ENCODE measurements around the gene C10orf95.

Gene C10orf95

DNA sequence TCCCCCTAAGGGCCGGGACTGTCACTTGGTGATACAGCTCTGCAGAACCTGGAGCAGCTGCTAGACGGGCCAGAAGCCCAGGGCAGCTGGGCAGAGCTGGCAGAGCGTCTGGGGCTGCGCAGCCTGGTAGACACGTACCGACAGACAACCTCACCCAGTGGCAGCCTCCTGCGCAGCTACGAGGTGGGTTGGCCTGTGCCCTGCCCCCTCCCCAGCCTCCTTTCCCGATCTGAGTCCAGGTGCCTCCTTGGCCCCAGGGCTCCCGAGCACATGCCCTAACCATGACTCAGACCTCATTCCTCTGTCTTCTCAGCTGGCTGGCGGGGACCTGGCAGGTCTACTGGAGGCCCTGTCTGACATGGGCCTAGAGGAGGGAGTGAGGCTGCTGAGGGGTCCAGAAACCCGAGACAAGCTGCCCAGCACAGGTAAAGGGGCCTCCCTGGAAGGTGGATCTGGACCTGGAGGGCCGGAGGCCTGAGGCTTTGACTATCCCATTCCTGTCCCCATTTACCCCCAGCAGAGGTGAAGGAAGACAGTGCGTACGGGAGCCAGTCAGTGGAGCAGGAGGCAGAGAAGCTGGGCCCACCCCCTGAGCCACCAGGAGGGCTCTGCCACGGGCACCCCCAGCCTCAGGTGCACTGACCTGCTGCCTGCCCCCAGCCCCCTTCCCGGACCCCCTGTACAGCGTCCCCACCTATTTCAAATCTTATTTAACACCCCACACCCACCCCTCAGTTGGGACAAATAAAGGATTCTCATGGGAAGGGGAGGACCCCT is 49.4 kb downstream of the C10orf95 start:
- no peaks in the 10 kb centered on the region for H3K27me3 ChIP-seq (ENCODE audit: insufficient read depth, poor library complexity, severe bottlenecking)
- H3K27ac ChIP-seq (replicated peaks): no peak overlapping the region
- H3K4me3 ChIP-seq (replicated peaks; ENCODE audit: insufficient read depth, low read length): no peak overlapping the region
- DNase-seq (ENCODE audit: low read depth in 1 of 2, low spot score in 1 of 2): no peak
- TF ChIP-seq, protein P1, sequence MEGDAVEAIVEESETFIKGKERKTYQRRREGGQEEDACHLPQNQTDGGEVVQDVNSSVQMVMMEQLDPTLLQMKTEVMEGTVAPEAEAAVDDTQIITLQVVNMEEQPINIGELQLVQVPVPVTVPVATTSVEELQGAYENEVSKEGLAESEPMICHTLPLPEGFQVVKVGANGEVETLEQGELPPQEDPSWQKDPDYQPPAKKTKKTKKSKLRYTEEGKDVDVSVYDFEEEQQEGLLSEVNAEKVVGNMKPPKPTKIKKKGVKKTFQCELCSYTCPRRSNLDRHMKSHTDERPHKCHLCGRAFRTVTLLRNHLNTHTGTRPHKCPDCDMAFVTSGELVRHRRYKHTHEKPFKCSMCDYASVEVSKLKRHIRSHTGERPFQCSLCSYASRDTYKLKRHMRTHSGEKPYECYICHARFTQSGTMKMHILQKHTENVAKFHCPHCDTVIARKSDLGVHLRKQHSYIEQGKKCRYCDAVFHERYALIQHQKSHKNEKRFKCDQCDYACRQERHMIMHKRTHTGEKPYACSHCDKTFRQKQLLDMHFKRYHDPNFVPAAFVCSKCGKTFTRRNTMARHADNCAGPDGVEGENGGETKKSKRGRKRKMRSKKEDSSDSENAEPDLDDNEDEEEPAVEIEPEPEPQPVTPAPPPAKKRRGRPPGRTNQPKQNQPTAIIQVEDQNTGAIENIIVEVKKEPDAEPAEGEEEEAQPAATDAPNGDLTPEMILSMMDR (IDR thresholded peaks at IDR 0.05; ENCODE audit: insufficient read depth, low read length): no peak
- TF ChIP-seq, protein P2, sequence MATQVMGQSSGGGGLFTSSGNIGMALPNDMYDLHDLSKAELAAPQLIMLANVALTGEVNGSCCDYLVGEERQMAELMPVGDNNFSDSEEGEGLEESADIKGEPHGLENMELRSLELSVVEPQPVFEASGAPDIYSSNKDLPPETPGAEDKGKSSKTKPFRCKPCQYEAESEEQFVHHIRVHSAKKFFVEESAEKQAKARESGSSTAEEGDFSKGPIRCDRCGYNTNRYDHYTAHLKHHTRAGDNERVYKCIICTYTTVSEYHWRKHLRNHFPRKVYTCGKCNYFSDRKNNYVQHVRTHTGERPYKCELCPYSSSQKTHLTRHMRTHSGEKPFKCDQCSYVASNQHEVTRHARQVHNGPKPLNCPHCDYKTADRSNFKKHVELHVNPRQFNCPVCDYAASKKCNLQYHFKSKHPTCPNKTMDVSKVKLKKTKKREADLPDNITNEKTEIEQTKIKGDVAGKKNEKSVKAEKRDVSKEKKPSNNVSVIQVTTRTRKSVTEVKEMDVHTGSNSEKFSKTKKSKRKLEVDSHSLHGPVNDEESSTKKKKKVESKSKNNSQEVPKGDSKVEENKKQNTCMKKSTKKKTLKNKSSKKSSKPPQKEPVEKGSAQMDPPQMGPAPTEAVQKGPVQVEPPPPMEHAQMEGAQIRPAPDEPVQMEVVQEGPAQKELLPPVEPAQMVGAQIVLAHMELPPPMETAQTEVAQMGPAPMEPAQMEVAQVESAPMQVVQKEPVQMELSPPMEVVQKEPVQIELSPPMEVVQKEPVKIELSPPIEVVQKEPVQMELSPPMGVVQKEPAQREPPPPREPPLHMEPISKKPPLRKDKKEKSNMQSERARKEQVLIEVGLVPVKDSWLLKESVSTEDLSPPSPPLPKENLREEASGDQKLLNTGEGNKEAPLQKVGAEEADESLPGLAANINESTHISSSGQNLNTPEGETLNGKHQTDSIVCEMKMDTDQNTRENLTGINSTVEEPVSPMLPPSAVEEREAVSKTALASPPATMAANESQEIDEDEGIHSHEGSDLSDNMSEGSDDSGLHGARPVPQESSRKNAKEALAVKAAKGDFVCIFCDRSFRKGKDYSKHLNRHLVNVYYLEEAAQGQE (IDR thresholded peaks at IDR 0.05; ENCODE audit: insufficient replicate concordance, low read depth): no peak
- TF ChIP-seq POLR2AphosphoS5 (IDR thresholded peaks at IDR 0.05; ENCODE audit: low read depth) (no peak), GABPA (IDR thresholded peaks at IDR 0.05; ENCODE audit: low read depth) (no peak), SPI1 (IDR thresholded peaks at IDR 0.05; ENCODE audit: borderline replicate concordance, low read depth) (no peak)

DNA sequence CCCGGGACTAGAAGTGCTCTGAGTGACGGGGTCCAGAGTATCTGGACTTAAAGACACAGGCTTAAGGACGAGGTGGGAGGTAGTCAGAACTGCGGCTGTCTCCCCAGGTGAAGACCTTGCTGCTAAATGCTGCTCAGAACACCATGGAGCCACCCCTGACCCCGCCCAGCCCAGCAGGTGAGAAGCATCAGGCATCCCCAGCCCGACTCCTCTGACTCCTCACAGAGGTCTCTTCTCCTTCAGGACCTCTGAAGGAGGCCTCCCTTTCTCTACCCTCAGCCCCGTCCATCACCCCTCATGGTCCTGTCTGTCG is 50.0 kb downstream of the C10orf95 start:
- no peak for TF ChIP-seq POLR2AphosphoS5 (IDR thresholded peaks at IDR 0.05; ENCODE audit: low read depth)
- no peak for TF ChIP-seq SPI1 (IDR thresholded peaks at IDR 0.05; ENCODE audit: borderline replicate concordance, low read depth)
- TF ChIP-seq, protein P2 (IDR thresholded peaks at IDR 0.05; ENCODE audit: insufficient replicate concordance, low read depth): no peak
- TF ChIP-seq, protein P1 (IDR thresholded peaks at IDR 0.05; ENCODE audit: insufficient read depth, low read length): no peak
- no peak for TF ChIP-seq GABPA (IDR thresholded peaks at IDR 0.05; ENCODE audit: low read depth)
- Histone ChIP-seq H3K27me3 (ENCODE audit: insufficient read depth, poor library complexity, severe bottlenecking) (no peaks in the 10 kb centered on the region), H3K4me3 (replicated peaks; ENCODE audit: insufficient read depth, low read length) (no peak overlapping the region), H3K27ac (replicated peaks) (no peak overlapping the region)
- DNase-seq (ENCODE audit: low read depth in 1 of 2, low spot score in 1 of 2): no peak

DNA sequence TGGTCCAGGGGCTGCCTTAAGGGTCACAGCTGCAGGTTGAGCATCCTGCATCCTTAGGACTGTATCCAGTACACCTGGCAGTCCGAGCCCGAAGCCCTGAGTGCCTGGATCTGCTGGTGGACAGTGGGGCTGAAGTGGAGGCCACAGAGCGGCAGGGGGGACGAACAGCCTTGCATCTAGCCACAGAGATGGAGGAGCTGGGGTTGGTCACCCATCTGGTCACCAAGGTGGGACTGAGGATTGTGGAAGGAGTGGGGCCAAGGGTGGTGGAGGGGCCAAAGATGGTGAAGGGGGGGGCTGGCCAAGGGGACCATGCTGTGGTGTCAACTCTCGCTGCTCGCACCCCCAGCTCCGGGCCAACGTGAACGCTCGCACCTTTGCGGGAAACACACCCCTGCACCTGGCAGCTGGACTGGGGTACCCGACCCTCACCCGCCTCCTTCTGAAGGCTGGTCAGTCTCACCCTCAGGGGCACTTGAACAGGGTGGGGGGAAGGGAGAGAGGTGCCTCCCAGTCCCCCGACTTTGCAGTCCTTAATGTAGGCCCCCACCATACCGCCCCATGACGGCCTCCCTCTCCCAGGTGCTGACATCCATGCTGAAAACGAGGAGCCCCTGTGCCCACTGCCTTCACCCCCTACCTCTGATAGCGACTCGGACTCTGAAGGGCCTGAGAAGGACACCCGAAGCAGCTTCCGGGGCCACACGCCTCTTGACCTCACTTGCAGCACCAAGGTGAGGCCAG is 50.6 kb downstream of the C10orf95 start:
- DNase-seq (ENCODE audit: low read depth in 1 of 2, low spot score in 1 of 2): no peak
- no peaks in the 10 kb centered on the region for H3K27me3 ChIP-seq (ENCODE audit: insufficient read depth, poor library complexity, severe bottlenecking)
- TF ChIP-seq SPI1 (IDR thresholded peaks at IDR 0.05; ENCODE audit: borderline replicate concordance, low read depth): no peak
- TF ChIP-seq, protein P1 (IDR thresholded peaks at IDR 0.05; ENCODE audit: insufficient read depth, low read length): no peak
- TF ChIP-seq, protein P2 (IDR thresholded peaks at IDR 0.05; ENCODE audit: insufficient replicate concordance, low read depth): no peak
- TF ChIP-seq GABPA (IDR thresholded peaks at IDR 0.05; ENCODE audit: low read depth): no peak
- no peak for TF ChIP-seq POLR2AphosphoS5 (IDR thresholded peaks at IDR 0.05; ENCODE audit: low read depth)
- no peak overlapping the region for H3K27ac ChIP-seq (replicated peaks)
- no peak overlapping the region for H3K4me3 ChIP-seq (replicated peaks; ENCODE audit: insufficient read depth, low read length)
